ENCODE results near the gene PIGT. TPM values are rescaled to one million over a fixed set of nuclear protein-coding genes. Genes with fewer than 3 reads are reported as not detected.

PIGT gene
- total RNA-seq, 1 donor from 2014 or later: 113 TPM

DNA sequence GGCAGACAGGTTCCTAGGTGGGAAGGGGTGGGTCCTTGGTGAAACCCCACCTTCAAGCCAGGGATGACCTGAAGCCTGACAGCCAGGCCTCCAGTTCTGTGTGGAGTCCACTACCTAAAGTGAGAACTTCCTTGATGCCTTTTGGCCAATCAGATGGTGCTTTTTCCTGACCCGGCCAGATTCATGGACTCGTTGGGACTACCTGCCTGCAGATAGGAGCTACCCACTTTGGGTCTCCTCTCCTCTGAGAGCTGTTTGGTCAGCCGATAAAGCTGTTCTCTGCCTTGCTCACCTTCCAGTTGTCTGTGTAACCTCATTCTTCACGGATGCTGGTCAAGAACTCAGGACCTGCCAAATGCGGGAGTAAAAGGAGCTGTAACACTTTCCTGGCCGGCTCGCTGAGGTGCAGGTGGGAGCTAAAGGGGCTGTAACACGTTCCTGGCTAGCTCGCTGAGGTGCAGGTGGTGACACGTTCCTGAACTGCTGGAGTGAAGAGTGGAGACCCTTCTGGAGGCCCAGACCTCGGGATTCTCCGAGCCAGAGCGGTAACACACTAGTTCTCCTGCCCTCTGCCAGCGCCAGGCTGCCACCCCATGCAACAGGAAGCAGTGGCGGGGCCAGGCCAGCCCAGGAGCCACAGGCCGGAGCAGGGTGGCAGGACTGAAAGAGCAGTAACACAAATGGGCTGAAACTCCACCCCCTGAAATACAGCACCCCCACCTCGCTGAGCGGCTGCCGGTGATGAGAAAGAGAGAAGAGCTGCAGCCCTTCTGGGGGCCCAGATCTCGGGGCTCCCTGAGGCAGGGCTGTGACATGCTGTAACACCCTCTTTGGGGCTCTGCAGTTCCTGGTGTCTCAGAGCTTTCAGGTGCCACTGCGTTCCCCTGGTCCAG, 21.5 kb upstream of the PIGT start:
- intact Hi-C loops (cut with DNase I): no loop called here
- no peak for ATAC-seq (ENCODE audit: poor library complexity)
- no peak for DNase-seq

DNA sequence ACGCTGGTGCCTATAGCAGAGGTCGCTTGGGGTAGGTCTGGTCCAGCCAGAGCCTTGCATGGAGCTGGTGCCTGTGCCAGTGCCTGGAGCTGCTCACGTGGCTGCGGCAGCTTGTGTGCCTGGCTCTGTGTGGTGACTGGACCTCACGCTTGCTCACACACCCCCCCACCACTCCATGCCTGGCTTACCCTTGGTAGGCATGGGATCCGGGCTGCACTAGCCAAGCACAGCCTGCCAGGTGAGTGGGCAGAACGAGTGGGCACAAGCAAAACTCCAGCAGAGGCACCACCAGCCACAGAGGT, 20.9 kb upstream of the PIGT start:
- ATAC-seq (ENCODE audit: poor library complexity) (no peak), DNase-seq (no peak)
- intact Hi-C loops (cut with DNase I): no loop called here

DNA sequence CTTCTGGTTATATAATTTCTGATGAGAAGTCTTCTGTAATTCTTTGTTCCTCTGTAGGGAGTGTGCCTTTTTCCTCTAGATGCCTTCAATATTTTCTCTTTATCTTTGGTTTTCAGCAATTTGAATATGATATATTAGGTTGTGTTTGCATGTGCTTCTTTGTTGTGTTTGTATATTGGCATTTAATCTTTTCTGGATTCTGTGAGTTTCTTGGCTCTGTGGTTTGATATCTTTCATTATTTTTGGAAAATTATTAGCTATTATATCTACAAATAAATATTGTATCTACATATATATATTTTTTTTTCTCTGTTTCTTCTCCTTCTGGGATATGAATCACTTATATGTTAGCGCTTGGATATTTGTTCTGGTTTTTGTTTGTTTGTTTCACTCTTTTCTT, 16.9 kb upstream of the PIGT start:
- DNase-seq (no peak), ATAC-seq (ENCODE audit: poor library complexity) (no peak)
- intact Hi-C loops (cut with DNase I): no loop called here

DNA sequence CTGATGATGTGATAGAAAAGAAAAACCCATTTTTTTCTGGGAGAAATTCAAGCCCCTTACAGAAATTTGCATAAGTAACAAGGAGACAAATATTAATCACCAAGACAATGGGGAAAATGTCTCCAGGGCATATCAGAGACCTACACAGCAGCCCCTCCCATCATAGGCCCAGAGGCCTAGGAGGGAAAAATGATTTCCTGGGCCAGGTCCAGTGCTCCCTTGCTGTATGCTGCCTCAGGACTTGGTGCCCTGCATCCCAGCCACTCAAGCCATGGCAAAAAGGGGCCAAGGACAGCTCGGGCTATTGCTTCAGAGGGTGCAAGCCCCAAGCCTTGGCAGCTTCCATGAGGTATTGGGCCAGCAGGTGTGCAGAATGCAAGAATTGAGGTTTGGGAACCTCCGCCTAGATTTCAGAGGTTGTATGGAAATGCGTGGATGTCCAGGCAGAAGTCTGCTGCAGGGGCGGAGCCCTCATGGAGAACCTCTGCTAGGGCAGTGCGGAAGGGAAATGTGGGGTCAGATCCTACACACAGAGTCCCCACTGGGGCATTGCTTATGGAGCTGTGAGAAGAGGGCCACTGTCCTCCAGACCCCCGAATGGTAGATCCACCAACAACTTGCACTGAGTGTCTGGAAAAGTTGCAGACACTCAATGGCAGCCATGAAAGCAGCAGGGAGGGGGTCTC, 15.5 kb upstream of the PIGT start:
- intact Hi-C loops (cut with DNase I): no loop called here

DNA sequence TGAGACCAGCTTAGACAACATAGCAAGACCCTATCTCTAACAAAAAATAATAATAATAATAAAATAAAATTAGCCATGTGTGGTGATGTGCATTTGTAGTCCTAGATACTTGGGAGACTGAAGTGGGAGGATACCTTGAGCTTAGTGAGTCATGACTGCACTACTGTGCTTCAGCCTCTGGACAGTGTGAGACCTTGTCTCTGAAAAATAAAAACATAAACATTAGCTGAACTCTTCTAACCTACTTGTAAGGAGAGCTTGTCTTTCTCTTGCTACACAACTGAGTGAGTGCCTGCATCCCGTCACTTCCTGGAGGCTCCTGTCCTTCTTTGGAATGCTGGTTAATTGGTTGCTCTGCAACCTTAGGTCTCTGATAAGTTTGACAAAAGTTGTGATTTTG, 13.0 kb upstream of the PIGT start:
- no peak for ATAC-seq (ENCODE audit: poor library complexity)
- intact Hi-C loops (cut with DNase I): no loop called here
- no peak for DNase-seq

More for the DNA sequence above, 15.5 kb upstream of the PIGT start:
- no peak for DNase-seq
- ATAC-seq (ENCODE audit: poor library complexity): no peak

- intact Hi-C loops (cut with DNase I): no loop called here
- ATAC-seq (ENCODE audit: poor library complexity) (no peak), DNase-seq (no peak)
Measured at GRCh38 chr20:45404438-45404837, 11.5 kb upstream of the PIGT start.

- peak; percentile 67 for DNase-seq
- peak; percentile 6 for ATAC-seq (ENCODE audit: poor library complexity)
- intact Hi-C loops (cut with DNase I): no loop called here
Measured at GRCh38 chr20:45405571-45406259, 10.2 kb upstream of the PIGT start.

DNA sequence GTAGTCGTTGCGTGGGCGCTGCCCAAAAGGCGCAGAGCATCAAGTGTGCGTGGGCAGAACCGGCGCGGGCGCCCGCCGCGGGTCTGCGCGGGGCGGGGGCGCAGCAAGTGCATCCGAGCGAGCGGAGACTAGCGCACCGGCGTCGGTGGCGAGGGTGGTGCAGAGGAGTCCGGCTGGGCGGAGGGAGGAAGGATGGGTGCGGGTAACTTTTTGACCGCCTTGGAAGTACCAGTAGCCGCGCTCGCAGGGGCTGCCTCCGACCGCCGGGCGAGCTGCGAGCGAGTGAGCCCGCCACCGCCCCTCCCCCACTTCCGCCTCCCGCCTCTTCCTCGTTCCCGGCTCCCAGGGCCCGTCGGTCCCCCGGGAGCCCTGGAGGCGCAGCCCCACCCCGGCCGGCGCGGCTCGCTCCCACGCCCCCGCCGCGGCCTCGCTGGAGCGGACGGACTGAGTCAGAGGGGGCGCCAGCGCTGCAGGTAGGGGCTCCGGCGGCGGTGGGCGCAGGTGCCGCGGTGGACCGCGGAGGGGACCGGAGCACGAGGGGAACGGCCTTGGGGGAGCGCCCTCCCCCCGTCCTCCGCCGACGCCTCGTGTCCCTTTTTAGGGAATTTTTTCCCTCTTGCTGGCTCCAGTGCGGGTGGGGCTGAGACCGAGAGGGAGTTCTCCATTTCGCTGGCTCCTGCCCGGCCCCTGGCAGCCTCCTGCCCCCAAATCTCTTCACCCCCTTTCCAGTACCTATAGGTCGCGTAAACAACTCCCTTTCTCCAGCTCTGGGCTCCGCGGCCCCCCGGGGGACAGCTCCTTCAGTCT, 9.5 kb upstream of the PIGT start:
- peak; percentile 66 for ATAC-seq (ENCODE audit: poor library complexity)
- intact Hi-C loops (cut with DNase I): no loop called here
- DNase-seq: peak; percentile 87

DNA sequence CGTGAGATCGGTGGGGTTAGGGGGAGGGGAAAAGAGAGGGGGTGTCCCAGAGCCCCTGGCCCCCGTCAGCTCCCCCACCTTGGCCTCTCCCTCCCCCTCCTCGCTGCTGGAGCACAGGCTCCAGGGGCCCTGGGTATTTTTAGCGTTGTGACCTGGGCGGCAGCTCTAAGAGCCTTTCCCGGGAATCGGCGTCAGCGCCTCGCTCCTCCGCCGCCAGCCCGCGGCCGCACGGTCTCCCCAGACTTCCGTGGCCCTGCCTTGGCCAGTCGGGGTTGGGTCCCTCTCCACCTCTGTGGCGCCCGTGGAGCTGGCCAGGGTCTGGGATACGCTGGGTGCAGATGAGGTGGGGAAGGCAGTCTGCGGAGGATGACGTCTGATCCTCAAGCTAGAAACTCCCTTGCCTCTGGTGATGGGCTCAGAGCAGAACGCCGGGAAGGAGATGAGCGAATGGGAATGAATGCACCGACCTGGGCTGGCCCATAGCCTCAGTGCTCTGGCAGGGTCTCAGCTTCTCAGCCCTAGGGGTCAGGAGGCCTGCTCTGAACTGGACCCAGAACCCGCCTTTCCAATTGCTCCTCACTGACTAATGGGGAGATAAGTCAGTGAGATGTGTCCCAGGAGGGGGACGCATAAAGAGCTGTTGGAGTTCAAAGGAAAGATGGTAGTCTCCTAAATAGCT, 8.7 kb upstream of the PIGT start:
- DNase-seq: peak; percentile 69
- intact Hi-C loops (cut with DNase I): no loop called here
- ATAC-seq (ENCODE audit: poor library complexity): peak; percentile 69

DNA sequence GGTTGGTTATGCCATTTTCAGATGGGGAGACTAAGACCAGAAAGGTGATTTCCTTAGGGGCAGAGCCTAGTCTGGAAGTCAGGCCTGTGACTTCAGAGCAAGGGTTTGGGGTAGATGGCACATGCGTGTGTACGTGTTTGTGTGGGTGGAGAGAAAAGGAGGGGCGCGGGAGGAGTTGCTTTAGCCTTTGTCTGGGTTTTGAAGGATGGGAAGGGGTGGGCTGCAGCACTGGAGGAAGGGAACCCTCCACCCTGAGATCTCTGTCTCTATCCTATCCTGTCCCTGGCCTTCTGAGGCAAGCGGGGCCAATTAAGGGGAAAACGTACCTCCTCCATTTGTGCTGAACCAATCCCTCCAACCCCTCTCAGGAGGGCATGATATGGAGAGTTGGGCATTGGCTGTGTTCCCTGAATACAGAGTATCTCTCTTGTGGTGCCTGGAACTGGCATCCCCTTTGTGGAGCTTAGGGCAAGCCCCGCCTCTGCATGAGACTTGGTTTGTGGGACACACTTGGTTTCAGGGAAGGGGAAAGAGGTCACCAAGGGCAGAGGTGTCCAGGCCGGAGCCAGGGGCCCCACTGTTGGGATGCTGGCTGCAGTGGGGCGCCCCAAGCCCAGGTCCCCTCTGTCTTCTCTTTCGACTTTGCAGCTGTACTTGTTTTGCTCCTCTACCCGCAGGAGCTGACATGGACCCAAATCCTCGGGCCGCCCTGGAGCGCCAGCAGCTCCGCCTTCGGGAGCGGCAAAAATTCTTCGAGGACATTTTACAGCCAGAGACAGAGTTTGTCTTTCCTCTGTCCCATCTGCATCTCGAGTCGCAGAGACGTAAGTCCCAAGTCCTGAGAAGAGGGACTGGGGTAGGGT, 7.9 kb upstream of the PIGT start, which contains the start of gene DBNDD2:
TSS of gene DBNDD2 (plus strand) at position 507 of the 863 bp plus-strand sequence. CDS start at position 686, 179 bp downstream.
- ATAC-seq (ENCODE audit: poor library complexity): peak; percentile 69
- intact Hi-C loops (cut with DNase I): no loop called here
- DNase-seq: peak; percentile 63

- DNase-seq (no peak), ATAC-seq (ENCODE audit: poor library complexity) (no peak)
- intact Hi-C loops (cut with DNase I): no loop called here
Measured at GRCh38 chr20:45408646-45409213, 7.2 kb upstream of the PIGT start.

DNA sequence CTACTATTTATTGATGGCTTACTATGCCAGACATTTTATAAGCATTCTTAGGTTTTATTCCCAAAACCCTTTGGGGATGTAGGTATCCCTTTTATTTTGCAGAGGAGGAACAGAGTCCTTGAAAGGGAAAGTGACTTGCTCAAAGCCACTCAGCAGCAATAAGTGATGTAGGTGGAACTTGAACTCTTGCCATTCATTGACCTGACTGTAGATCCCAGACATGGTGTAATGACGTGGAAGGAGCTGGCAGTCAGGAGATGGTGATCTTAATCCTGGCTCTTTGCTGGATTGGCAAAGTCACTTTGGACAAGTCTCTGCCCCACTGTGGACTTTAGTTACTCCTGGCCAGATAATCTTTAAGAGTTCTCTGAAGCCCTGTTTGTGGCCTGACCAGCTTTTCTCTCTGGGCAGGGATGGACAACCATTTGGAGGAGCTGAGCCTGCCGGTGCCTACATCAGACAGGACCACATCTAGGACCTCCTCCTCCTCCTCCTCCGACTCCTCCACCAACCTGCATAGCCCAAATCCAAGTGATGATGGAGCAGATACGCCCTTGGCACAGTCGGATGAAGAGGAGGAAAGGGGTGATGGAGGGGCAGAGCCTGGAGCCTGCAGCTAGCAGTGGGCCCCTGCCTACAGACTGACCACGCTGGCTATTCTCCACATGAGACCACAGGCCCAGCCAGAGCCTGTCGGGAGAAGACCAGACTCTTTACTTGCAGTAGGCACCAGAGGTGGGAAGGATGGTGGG, 6.2 kb upstream of the PIGT start:
- DNase-seq: no peak
- intact Hi-C loops (cut with DNase I): no loop called here
- no peak for ATAC-seq (ENCODE audit: poor library complexity)

DNA sequence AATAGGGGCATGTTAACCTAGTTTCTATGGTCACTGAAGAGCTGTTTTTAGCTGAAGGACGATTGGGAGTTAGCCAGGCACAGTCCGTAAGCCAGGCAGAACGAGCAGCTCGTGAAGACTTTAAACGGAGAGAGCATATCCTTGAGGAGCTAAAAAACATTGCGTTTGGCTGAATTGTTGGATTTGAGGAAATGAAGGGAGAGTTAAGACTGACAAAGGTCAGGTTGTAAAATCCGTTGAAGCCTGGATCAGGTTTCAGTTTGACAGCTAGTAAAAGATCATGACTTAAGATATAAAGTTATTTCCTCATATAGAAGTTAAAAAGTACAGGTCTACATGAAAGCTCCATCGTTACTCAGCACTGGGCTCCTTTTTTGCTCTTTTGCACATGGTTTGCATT, 5.1 kb upstream of the PIGT start:
- intact Hi-C loops (cut with DNase I): no loop called here
- ATAC-seq (ENCODE audit: poor library complexity): no peak
- no peak for DNase-seq

- intact Hi-C loops (cut with DNase I): no loop called here
- no peak for DNase-seq
- no peak for ATAC-seq (ENCODE audit: poor library complexity)
Measured at GRCh38 chr20:45412653-45413052, 3.3 kb upstream of the PIGT start.

GRCh38 chr20:45413479-45413878, 2.5 kb upstream of the PIGT start:
- intact Hi-C loops (cut with DNase I): no loop called here
- DNase-seq (no peak), ATAC-seq (ENCODE audit: poor library complexity) (no peak)

DNA sequence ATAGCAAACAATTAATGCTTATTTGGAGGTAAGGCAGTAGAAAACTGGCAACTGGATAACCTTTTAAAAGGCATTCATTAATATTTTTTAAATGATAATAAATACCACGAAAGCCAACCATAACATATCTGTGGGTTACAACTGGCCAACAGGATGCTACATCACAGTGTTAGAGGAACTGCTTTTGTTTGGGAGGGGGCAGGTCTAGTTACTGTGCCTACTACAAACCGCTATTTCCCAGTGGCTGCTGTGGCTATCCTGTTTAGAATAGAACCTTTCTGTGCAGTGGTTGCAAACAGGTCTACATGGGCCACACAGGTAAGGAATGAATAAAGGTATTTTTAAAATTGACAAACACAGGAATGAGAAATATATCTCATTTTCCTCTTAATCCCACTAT, 976 bp downstream of the PIGT start:
- no peak for ATAC-seq (ENCODE audit: poor library complexity)
- DNase-seq: no peak
- intact Hi-C loops (cut with DNase I): no loop called here

All from Right ventricle myocardium superior (tissue), 1 donor.